Astrocyte (in vitro differentiated cells and primary cell): Measurements from ENCODE around the gene CALY. TPM values are rescaled to one million over a fixed set of nuclear protein-coding genes. Genes with fewer than 3 reads are reported as not detected.

ENCODE experiments used
- DNase-seq: peaks from one replicate; pipeline ENCODE4 v3.0.0-alpha.2; 2010; ENCODE audit warnings: low read depth
- FAIRE-seq: peaks from 2 replicates; lab custom pipeline; 2011; peaks lifted over from hg19 to GRCh38; lab: Jason Lieb, UNC
- H2AFZ ChIP-seq: 2 replicates; pipeline ENCODE4 v1.6.0; 2012; ENCODE audit warnings: low read depth, low read length, inconsistent platforms
- H3K27ac ChIP-seq: 2 replicates; pipeline ENCODE4 v1.5.1; 2011; ENCODE audit warnings: low read depth, low read length, inconsistent platforms
- H3K27me3 ChIP-seq: 2 replicates; pipeline ENCODE4 v1.6.0; 2011; ENCODE audit warnings: low read length, inconsistent platforms; ENCODE audit not compliant: insufficient read depth
- H3K36me3 ChIP-seq: 2 replicates; pipeline ENCODE4 v1.5.1; 2011; ENCODE audit warnings: low read length, inconsistent platforms; ENCODE audit not compliant: insufficient read depth
- H3K4me1 ChIP-seq: 2 replicates; pipeline ENCODE4 v1.5.1; 2011; ENCODE audit warnings: low read length, inconsistent platforms; ENCODE audit not compliant: insufficient read depth
- H3K4me2 ChIP-seq: 2 replicates; pipeline ENCODE4 v1.6.0; 2012; ENCODE audit warnings: low read length, inconsistent platforms
- H3K4me3 ChIP-seq: 2 replicates; pipeline ENCODE4 v1.5.1; 2011; ENCODE audit warnings: low read depth, mild to moderate bottlenecking, low read length, inconsistent platforms; ENCODE audit not compliant: insufficient read depth
- H3K79me2 ChIP-seq: 2 replicates; pipeline ENCODE4 v1.6.0; 2012; ENCODE audit warnings: mild to moderate bottlenecking, low read length, inconsistent platforms; ENCODE audit not compliant: insufficient read depth
- H3K9ac ChIP-seq: 2 replicates; pipeline ENCODE4 v1.6.0; 2012; ENCODE audit warnings: mild to moderate bottlenecking, low read length, inconsistent platforms
- H3K9me3 ChIP-seq: 2 replicates; pipeline ENCODE4 v1.5.1; 2012; ENCODE audit warnings: low read depth, mild to moderate bottlenecking, low read length, inconsistent platforms; ENCODE audit not compliant: insufficient read depth
- H4K20me1 ChIP-seq: 2 replicates; pipeline ENCODE4 v1.6.0; 2012; ENCODE audit warnings: low read length, inconsistent platforms; ENCODE audit not compliant: insufficient read depth
- H3K27ac Mint-ChIP-seq: one replicate; pipeline ENCODE4 v1.8.0; 2021; ENCODE audit warnings: mild to moderate bottlenecking, mixed read lengths; ENCODE audit not compliant: unreplicated experiment
- H3K27me3 Mint-ChIP-seq: one replicate; pipeline ENCODE4 v1.8.0; 2021; ENCODE audit warnings: low read depth, mixed read lengths; ENCODE audit not compliant: unreplicated experiment
- H3K36me3 Mint-ChIP-seq: one replicate; pipeline ENCODE4 v1.8.0; 2021; ENCODE audit warnings: low read depth, mixed read lengths; ENCODE audit not compliant: unreplicated experiment
- H3K4me1 Mint-ChIP-seq: one replicate; pipeline ENCODE4 v1.8.0; 2021; ENCODE audit warnings: low read depth, mixed read lengths; ENCODE audit not compliant: unreplicated experiment
- H3K4me3 Mint-ChIP-seq: one replicate; pipeline ENCODE4 v1.8.0; 2021; ENCODE audit warnings: mild to moderate bottlenecking, moderate library complexity, mixed read lengths; ENCODE audit not compliant: unreplicated experiment
- H3K9me3 Mint-ChIP-seq: one replicate; pipeline ENCODE4 v1.8.0; 2021; ENCODE audit warnings: mild to moderate bottlenecking, mixed read lengths; ENCODE audit not compliant: unreplicated experiment
- EZH2 ChIP-seq: IDR thresholded peaks from 2 replicates; pipeline ENCODE4 v1.6.1; 2012; ENCODE audit warnings: mild to moderate bottlenecking, low read length, inconsistent platforms; ENCODE audit not compliant: insufficient read depth
- total RNA-seq: library from RNA; stranded (reverse); gene quantifications from 2 replicates; pipeline ENCODE4 v1.2.1, GENCODE V29; 2021
- TF ChIP-seq, protein P1 (sequence below): IDR thresholded peaks from 2 replicates; pipeline ENCODE4 v1.5.1; 2011; ENCODE audit warnings: low read depth, mild to moderate bottlenecking, inconsistent platforms, low read length, moderate library complexity; ENCODE audit not compliant: insufficient read depth

CALY gene
- total RNA-seq, 1 donor from 2014 or later = 1.1 TPM

DNA sequence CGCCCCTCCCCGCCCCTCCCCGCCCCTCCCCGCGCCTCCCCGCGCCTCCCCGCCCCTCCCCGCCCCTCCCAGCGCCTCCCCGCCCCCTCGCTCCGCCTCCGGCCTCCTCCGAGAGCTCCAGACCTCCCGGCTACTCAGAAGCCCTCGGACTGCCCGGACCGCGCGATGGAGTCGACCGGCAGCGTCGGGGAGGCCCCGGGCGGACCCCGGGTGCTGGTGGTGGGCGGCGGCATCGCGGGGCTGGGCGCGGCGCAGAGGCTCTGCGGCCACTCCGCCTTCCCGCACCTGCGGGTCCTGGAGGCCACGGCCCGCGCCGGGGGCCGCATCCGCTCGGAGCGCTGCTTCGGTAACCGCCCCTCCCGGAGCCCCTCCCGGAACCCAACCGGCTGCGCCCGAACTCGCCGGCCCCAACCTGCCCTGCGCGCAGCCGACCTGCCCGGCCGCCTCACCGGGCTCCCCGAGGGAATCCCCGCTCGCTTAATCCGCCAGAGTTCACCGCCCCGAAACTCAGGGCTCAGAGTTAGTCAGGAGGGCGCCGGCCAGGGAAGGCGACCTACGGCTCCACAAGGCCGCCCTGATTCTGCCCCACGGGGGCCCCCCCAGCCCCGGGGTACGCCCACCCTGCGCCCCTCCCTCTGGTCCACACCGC, 42.6 kb upstream of the CALY start, which contains the start of gene PAOX:
Gene PAOX, plus strand, starts transcription at position 111 of the 649 bp plus-strand sequence. Its CDS starts 55 bp downstream, at position 166.
- no peak for FAIRE-seq
- Histone ChIP-seq H3K36me3 (no peaks in the 10 kb centered on the region), H3K79me2 (no peaks in the 10 kb centered on the region), H2AFZ (peak within 1 kb of the TSS; percentile 96), H3K9ac (peak within 1 kb of the TSS; percentile 73), H3K9me3 (no peaks in the 10 kb centered on the region), H4K20me1 (no peaks in the 10 kb centered on the region), H3K4me3 (peak within 1 kb of the TSS; percentile 78), H3K4me1 (peaks cover 7% of the 10 kb centered on the region), H3K27ac (no peak within 1 kb of the TSS), H3K27me3 (no peaks in the 10 kb centered on the region), H3K4me2 (peak within 1 kb of the TSS; percentile 99)
- H3K9me3 Mint-ChIP-seq = peaks cover 2% of the 10 kb centered on the region
- TF ChIP-seq EZH2 = no peak
- TF ChIP-seq, protein P1, sequence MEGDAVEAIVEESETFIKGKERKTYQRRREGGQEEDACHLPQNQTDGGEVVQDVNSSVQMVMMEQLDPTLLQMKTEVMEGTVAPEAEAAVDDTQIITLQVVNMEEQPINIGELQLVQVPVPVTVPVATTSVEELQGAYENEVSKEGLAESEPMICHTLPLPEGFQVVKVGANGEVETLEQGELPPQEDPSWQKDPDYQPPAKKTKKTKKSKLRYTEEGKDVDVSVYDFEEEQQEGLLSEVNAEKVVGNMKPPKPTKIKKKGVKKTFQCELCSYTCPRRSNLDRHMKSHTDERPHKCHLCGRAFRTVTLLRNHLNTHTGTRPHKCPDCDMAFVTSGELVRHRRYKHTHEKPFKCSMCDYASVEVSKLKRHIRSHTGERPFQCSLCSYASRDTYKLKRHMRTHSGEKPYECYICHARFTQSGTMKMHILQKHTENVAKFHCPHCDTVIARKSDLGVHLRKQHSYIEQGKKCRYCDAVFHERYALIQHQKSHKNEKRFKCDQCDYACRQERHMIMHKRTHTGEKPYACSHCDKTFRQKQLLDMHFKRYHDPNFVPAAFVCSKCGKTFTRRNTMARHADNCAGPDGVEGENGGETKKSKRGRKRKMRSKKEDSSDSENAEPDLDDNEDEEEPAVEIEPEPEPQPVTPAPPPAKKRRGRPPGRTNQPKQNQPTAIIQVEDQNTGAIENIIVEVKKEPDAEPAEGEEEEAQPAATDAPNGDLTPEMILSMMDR = no peak
- peaks cover 14% of the 10 kb centered on the region for H3K27me3 Mint-ChIP-seq
- no peak within 1 kb of the TSS for H3K27ac Mint-ChIP-seq
- peak within 1 kb of the TSS; percentile 85 for H3K4me3 Mint-ChIP-seq
- H3K36me3 Mint-ChIP-seq = no peaks in the 10 kb centered on the region
- DNase-seq = peak; percentile 12
- no peaks in the 10 kb centered on the region for H3K4me1 Mint-ChIP-seq

DNA sequence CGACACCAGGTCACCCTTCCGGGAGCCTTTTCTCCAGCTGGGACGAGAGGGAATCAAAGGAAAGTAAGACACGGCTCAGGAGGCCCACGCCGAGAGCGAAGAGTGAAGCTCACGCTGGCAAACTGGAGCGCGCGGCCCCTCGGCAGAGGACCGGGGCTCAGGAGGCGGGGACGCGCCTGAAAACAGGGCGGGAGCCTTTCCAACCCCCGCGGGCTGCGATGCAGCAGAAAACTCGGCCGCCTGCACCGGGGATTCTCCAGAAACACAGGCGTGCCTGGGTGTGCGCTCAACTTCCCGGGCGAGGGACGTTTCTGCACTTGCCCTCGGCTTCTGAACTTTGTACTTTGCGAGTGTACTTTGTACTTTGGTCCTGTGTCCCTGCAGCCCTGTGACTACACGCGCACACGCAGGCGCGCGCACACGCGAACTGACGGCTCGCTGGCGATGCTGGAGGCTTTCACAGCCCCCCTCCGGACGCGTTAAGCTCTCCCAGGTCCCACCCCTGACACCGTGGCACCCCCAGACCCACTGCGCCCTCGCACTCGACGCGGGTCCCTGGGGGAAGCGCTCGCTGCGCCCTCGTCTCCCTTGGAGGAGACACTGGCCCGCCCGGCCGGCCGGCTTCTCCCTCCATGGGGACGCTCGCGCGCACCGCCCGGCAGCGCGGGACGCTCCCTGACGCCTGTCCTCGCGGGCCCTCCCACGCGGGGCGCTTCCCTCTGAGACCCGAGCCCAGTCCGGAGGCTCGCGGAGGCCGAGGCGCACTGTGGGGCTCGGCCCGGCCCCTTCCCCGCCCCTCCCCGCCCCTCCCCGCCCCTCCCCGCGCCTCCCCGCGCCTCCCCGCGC, 41.8 kb upstream of the CALY start:
- Mint-ChIP-seq H3K27me3 (peaks cover 14% of the 10 kb centered on the region), H3K4me1 (peaks cover 2% of the 10 kb centered on the region), H3K27ac (no peak overlapping the region), H3K36me3 (no peaks in the 10 kb centered on the region), H3K4me3 (peak overlapping the region; percentile 85), H3K9me3 (peaks cover 2% of the 10 kb centered on the region)
- Histone ChIP-seq H3K27ac (no peak overlapping the region), H3K79me2 (no peaks in the 10 kb centered on the region), H3K9me3 (no peaks in the 10 kb centered on the region), H3K36me3 (no peaks in the 10 kb centered on the region), H2AFZ (peak overlapping the region; percentile 96), H3K4me3 (peak overlapping the region; percentile 78), H3K4me2 (peak overlapping the region; percentile 99), H3K9ac (peak overlapping the region; percentile 68), H3K27me3 (no peaks in the 10 kb centered on the region), H3K4me1 (peaks cover 7% of the 10 kb centered on the region), H4K20me1 (no peaks in the 10 kb centered on the region)
- TF ChIP-seq EZH2 = no peak
- TF ChIP-seq, protein P1 = no peak
- FAIRE-seq (no peak), DNase-seq (peak; percentile 18)
